ENCODE measurements around the gene PIEZO1.

Gene PIEZO1

GRCh38 chr16:88699180-88699579, 85.8 kb downstream of the PIEZO1 start:
- DNase-seq, result no peak

GRCh38 chr16:88698646-88699045, 86.4 kb downstream of the PIEZO1 start:
- no peak for DNase-seq

- peak; percentile 75 for DNase-seq
These were observed 87.0 kb downstream of the PIEZO1 start for GRCh38 chr16:88697831-88698615.

- no peak for DNase-seq
These were observed 87.7 kb downstream of the PIEZO1 start for GRCh38 chr16:88697116-88697830.

- DNase-seq, result no peak
These were observed 88.6 kb downstream of the PIEZO1 start for GRCh38 chr16:88696441-88696840.

GRCh38 chr16:88695753-88696152, 89.3 kb downstream of the PIEZO1 start:
- DNase-seq, result no peak

GRCh38 chr16:88695218-88695617, 89.8 kb downstream of the PIEZO1 start:
- no peak for DNase-seq

- DNase-seq, result no peak
These were observed 90.6 kb downstream of the PIEZO1 start for GRCh38 chr16:88694221-88695087.

- no peak for DNase-seq
These were observed 91.4 kb downstream of the PIEZO1 start for GRCh38 chr16:88693420-88694177.

- no peak for DNase-seq
These were observed 92.2 kb downstream of the PIEZO1 start for GRCh38 chr16:88692861-88693260.

GRCh38 chr16:88691924-88692560, 93.0 kb downstream of the PIEZO1 start:
- DNase-seq, result no peak

- no peak for DNase-seq
These were observed 93.7 kb downstream of the PIEZO1 start for GRCh38 chr16:88691129-88691813.

GRCh38 chr16:88690341-88691128, 94.5 kb downstream of the PIEZO1 start:
- no peak for DNase-seq

- no peak for DNase-seq
These were observed 96.8 kb downstream of the PIEZO1 start for GRCh38 chr16:88688013-88688778.

GRCh38 chr16:88687676-88688012, 97.4 kb downstream of the PIEZO1 start:
- DNase-seq, result no peak

GRCh38 chr16:88687254-88687576, 97.8 kb downstream of the PIEZO1 start:
- no peak for DNase-seq

GRCh38 chr16:88686439-88687253, 98.4 kb downstream of the PIEZO1 start, which contains the start of gene SNAI3:
SNAI3 (minus strand) TSS chr16:88686507; CDS start chr16:88686406, 101 bp downstream.
- DNase-seq, result peak; percentile 95

GRCh38 chr16:88686062-88686438, 99.0 kb downstream of the PIEZO1 start:
- no peak for DNase-seq

Data from activated CD8-positive, alpha-beta memory T cell treated with anti-CD3 and anti-CD28 coated beads for 24 hours (primary cell).